HG02938 (cell line): ENCODE results near the gene NDUFC1.
"Not testable (repeated sequence)": the region's sequence is repeated elsewhere in the genome, so short reads cannot be mapped to it uniquely, and the experiment has no call there.

Experiments
- ATAC-seq: cut with Tn5 transposase; IDR thresholded peaks from one replicate; pipeline ENCODE4 v1.9.1; 2021; ENCODE audit warnings: mild to moderate bottlenecking, moderate library complexity; ENCODE audit not compliant: unreplicated experiment

Gene NDUFC1

GRCh38 chr4:139299536-139299935 lies 2.7 kb downstream of the NDUFC1 start:
- ATAC-seq, result no peak

- no peak for ATAC-seq
These were observed 5.3 kb downstream of the NDUFC1 start for GRCh38 chr4:139297001-139297410.

DNA sequence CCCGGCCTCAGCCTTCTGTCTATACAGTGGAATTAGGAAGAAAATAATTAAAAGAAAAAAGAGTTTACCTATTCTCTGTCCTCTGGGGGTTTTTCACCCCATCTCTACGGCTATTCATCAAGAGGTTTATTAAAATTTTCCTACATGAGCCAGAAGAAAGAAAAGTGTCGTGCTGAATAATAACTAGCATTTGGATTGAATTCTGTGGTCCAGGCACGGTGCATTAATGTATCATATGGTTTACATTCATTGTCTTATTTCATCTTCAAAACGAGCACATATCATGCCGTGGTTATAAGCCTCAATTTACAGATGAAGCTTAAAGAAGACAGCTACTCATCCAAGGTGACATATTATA lies 6.4 kb downstream of the NDUFC1 start:
- ATAC-seq, result no peak

- peak; percentile 92 for ATAC-seq
These were observed 6.9 kb downstream of the NDUFC1 start for GRCh38 chr4:139295206-139295941.

DNA sequence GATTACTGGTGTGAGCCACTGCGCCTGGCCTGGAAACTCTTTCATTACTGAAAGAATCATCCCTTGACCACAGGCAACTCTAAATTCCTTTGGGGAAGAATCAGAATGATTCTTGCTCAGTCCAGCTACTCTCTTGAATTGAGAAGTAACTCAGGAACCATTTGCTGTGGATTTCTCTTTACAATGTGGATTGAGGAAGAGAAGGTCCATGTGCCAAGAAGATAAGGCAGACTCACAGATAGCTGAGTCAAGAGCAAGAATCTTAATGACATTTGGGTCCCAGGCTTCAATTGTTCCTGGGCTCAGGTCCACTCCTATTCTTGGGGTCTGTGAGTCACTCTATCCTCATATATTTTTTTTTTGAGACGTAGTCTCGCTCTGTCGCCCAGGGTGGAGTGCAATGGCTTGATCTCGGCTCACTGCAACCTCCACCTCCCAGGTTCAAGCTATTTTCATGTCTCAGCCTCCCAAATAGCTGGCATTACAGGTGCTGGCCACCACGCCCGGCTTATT lies 16.0 kb downstream of the NDUFC1 start:
- no peak for ATAC-seq

DNA sequence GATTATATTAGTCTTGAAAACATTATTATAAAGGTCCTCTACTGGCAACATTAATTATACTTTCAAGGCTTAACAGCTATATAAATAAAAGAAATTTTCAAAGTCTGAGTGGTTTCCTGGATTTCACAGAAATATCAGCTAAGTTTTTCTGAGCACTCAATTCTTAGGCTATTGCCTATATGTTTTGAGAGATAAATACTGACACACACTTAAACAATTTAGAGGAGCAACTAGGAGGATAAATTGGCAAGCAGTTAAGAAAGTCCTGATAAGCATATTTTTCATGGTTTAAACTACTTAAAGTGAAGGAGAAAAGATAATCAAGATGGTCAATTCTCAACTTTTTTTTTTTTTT lies 19.6 kb downstream of the NDUFC1 start:
- ATAC-seq, result no peak

GRCh38 chr4:139282065-139282720 lies 20.1 kb downstream of the NDUFC1 start:
- ATAC-seq, result no peak

- no peak for ATAC-seq
These were observed 22.3 kb downstream of the NDUFC1 start, which contains the start of gene MGARP for GRCh38 chr4:139279760-139280620. Gene MGARP, minus strand, starts transcription at chr4:139280225. Its CDS starts 67 bp downstream, at chr4:139280158.

DNA sequence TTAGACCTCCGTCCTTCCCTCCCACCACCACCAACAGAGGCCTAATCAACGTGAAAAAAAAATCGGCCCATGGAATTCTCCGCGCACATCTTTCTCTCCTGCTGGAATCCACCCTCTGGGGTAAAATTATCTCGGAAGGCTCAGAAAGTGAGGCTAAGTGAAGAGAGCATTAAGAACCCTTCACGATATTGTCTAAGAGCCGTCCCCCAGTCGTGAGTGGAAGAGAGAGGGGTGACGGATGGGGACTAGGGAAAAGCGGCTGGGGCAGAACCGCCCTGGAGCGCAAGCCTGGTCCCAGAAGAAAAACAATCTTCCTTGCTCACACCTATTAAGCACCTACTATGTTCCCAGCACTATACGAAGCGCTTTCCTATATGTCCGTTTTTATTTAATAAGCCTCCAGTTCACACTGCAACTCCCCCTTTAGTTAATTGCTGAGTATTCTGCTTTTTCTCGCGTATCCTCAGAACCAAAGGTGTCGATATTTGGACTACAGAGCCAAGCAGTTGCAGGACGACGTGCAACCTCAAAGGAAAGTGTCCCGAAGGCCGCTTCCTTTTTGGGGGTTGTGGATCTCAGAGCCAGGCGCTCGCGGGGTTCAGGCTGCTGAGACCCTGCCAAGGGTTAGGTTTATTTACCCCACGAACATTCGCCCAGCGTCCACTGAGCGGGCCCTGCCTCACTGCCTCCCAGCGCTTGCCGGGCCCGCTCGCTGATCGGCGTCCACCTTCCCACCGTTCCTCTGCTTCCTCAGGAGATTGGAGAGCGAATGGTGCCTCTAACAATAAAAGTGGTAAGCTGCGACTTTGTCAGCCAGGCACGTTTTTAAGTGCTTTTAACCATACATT lies 23.1 kb downstream of the NDUFC1 start:
- no peak for ATAC-seq

DNA sequence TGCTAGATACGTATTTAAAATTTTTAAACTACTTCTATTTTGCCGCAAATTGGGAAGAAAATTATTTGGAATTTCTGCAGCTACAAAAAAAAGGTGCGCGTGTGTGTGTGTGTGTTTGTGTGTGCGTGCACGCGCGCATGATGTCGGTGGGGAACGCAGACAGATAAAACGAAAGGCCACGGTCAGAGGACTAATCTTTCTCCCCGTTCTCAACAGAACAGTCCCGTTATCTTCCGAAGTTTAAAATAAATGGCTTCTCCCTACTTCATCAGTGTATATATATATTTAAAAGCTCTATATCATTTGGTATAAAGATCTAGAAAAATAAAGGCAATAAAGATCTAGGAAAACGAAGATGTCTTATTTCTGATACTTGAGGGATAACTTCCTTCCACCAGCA lies 23.8 kb downstream of the NDUFC1 start:
- ATAC-seq, result no peak

DNA sequence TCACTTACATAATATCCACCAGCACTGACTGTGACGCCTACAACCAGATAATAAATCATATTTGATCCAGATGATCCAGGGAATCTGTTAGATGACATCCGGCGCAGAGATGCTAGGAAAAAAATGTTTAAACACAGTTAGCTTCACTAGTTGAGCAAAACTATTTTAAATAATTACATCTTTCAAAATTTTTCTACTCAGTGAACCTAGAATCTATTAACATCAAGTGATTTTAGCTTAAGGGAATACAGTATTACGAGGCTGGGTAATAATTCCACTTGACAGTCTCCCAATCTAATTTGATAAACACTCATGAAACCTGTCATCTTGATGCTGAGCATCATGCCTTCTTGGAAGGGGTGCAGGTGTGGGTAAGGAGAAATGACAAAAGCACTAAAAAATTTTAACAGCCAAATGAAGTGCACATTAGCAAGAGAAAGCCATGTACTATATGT lies 27.0 kb downstream of the NDUFC1 start:
- ATAC-seq, result no peak

GRCh38 chr4:139274790-139275189 lies 27.5 kb downstream of the NDUFC1 start:
- no peak for ATAC-seq

DNA sequence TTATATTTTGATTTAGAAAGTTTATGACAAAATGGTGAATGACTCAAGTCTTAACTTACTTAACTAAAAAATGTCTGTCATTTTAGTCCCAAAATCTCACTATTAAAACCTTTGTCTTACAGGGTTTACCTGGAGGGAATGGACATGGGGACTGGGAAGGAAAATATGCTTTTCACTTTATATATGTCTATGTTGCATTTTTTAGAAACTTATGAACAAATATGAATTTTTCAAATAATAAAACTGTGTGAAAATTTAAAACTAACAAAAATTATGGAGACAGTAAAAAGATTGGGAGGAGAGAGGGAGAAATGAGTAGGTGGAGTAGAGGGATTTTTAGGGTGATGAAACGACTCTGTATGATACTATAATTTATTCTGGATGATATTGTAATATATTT lies 28.4 kb downstream of the NDUFC1 start:
- no peak for ATAC-seq

GRCh38 chr4:139267301-139267700 lies 35.0 kb downstream of the NDUFC1 start:
- no peak for ATAC-seq

- ATAC-seq, result peak; percentile 95
These were observed 35.6 kb downstream of the NDUFC1 start for GRCh38 chr4:139266583-139267257.

DNA sequence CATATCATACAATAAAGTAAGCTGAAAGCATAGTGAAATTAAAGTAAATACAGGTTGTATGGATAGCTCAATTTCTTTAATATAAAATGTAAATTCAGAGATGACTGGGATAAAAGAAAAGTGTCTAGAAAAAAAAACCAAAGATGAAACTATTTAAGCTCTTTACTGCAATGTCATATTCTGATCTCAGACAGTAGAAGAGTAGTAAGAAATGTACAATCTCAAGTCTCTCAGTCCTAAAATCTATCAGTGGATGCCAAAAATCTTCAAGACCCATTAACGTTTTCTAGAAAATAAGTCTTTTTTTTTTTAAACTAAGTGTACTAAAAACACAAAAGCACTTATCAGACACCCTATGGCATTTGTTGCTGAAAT lies 36.1 kb downstream of the NDUFC1 start:
- ATAC-seq, result no peak

GRCh38 chr4:139265654-139266053 lies 36.6 kb downstream of the NDUFC1 start:
- no peak for ATAC-seq

DNA sequence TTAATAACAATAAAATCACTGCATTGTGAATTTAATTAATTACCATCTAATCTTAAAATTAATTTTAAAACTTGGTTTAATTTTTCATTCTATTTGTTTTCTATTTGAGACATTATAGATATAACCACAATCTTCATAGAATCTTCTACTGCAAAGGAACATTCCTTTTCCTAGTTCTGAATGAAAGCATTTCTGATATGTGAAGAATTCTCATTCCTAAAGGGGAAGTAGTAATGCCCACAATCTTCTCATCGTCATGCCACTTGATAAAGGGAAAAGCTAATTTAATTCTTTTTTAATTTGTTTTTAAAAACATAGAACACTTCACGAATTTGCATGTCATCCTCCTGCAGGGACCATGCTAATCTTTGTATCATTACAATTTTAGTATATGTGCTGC lies 45.9 kb downstream of the NDUFC1 start:
- ATAC-seq, result no peak

DNA sequence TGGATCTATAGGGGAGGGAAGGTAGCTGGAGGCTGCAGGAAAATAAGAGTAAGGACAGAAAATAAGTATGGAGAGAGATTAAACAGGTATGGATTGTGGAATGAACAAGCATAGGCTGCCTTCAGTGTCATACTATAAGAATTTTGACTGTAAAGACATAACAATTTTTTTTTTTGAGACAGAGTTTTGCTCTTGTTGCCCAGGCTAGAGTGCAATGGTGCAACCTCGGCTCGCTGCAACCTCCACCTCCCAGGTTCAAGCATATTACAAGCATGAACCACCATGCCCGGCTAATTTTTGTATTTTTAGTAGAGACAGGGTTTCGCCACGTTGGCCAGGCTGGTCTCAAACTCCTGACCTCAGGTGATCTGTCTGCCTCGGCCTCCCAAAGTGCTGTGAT lies 46.7 kb downstream of the NDUFC1 start:
- ATAC-seq, result not testable (repeated sequence)

DNA sequence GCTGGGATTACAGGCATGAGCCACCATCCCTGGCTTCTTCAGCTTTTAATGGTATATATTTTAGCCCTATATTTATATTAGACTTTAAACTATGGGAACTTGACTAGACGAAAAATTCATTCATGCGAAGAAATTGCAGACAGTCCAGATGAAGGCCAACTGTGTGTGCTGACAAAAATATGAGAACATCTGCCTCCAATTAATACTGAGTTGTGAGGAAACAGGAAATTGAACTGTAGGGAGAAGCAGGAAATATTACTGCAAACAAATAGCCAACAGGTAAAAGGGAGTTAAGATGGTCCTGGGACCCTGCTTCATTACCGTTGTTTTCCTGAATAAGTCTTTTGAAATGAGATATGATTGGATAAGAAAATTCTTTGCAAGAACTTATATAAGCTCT lies 48.6 kb downstream of the NDUFC1 start:
- no peak for ATAC-seq
